HCT116 (cell line): ENCODE results near the gene PRKAB2.

Experiments used
- CTCF ChIP-seq, 3 experiments: fragments of 200-600 bp in 1 of 3; sonication (generic) in 1 of 3; IDR thresholded peaks in 2 of 3; conservative IDR thresholded peaks in 1 of 3; 2 replicates each; pipeline ENCODE4 v1.5.1; 2012 to 2017; ENCODE audit warnings: low read depth in 2 of 3, low read length in 2 of 3, antibody characterized with exemption in 1 of 3, borderline replicate concordance in 1 of 3, control low read depth in 1 of 3, mild to moderate bottlenecking in 1 of 3, mixed read lengths in 1 of 3, mixed run types in 1 of 3, moderate library complexity in 1 of 3; ENCODE audit not compliant: insufficient read depth in 1 of 3
- EZH2phosphoT487 ChIP-seq: fragments of 200-600 bp; IDR thresholded peaks from 2 replicates; pipeline ENCODE4 v1.6.1; 2018; ENCODE audit warnings: antibody characterized with exemption, borderline replicate concordance
- POLR2AphosphoS5 ChIP-seq: IDR thresholded peaks from 2 replicates; pipeline ENCODE4 v1.6.1; 2011; ENCODE audit warnings: mild to moderate bottlenecking, low read depth, low read length, moderate library complexity

DNA sequence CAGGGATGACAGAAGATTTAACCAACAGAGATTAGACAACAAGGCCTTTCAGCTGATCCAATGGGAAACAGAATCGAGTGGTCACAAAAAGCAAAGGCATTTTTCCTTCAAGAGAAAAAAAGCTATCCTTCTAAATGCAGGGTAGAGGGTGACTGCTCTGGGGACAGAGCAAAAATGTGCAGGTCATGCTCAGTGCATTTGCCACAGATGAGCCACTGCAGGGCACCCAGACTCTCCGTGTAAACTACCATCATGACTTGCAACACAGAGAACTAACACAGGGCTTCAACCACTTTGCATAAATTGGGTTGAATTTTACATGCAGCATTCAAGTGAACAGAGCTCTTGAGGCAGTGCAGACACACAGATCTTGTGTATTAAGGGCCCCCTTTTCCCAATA lies 56.8 kb downstream of the PRKAB2 start:
- no peak for TF ChIP-seq EZH2phosphoT487
- no peak for TF ChIP-seq POLR2AphosphoS5
- TF ChIP-seq CTCF (IDR thresholded peaks at IDR 0.05 in 2 of 3, conservative IDR thresholded peaks at IDR 0.05 in 1 of 3; ENCODE audit: borderline replicate concordance in 1 of 3, insufficient read depth in 1 of 3, low read depth in 2 of 3, low read length in 2 of 3) = no peak
